Subcutaneous adipose tissue (tissue), 4 donors: ENCODE data around the gene ANKRD24. TPM values are rescaled to one million over a fixed set of nuclear protein-coding genes. Genes with fewer than 3 reads are reported as not detected.

Source experiments
- CTCF ChIP-seq: fragments of 450-650 bp; IDR thresholded peaks from one replicate; pipeline ENCODE4 v1.5.1; 2016; ENCODE audit warnings: low read depth, mild to moderate bottlenecking, control low read depth, antibody characterized with exemption, moderate library complexity
- total RNA-seq, 4 donors: library from RNA; depleted of rRNA; stranded (reverse); fragments of >200 nt; gene quantifications; one replicate each; pipeline ENCODE4 v1.1.0, GENCODE V29; 2016

The ANKRD24 gene
- total RNA-seq, 4 donors from 2014 or later: 0.68 to 2.9 (median 1.6) TPM

- TF ChIP-seq CTCF: no peak
These were observed 15.4 kb downstream of the ANKRD24 start for GRCh38 chr19:4197625-4198466.

- no peak for TF ChIP-seq CTCF
These were observed 16.1 kb downstream of the ANKRD24 start for GRCh38 chr19:4198467-4199126.

- TF ChIP-seq CTCF: no peak
These were observed 17.3 kb downstream of the ANKRD24 start for GRCh38 chr19:4199699-4200293.

GRCh38 chr19:4200940-4201542, 18.6 kb downstream of the ANKRD24 start:
- no peak for TF ChIP-seq CTCF

- TF ChIP-seq CTCF: no peak
These were observed 19.3 kb downstream of the ANKRD24 start for GRCh38 chr19:4201798-4202197.

GRCh38 chr19:4206818-4207484, 24.5 kb downstream of the ANKRD24 start:
- TF ChIP-seq CTCF: no peak
